GM18861 (cell line): ENCODE results near the gene ABCA7.

Experiments
- ATAC-seq: cut with Tn5 transposase; IDR thresholded peaks from one replicate; pipeline ENCODE4 v1.9.1; 2021; ENCODE audit not compliant: unreplicated experiment

Gene ABCA7, protein sequence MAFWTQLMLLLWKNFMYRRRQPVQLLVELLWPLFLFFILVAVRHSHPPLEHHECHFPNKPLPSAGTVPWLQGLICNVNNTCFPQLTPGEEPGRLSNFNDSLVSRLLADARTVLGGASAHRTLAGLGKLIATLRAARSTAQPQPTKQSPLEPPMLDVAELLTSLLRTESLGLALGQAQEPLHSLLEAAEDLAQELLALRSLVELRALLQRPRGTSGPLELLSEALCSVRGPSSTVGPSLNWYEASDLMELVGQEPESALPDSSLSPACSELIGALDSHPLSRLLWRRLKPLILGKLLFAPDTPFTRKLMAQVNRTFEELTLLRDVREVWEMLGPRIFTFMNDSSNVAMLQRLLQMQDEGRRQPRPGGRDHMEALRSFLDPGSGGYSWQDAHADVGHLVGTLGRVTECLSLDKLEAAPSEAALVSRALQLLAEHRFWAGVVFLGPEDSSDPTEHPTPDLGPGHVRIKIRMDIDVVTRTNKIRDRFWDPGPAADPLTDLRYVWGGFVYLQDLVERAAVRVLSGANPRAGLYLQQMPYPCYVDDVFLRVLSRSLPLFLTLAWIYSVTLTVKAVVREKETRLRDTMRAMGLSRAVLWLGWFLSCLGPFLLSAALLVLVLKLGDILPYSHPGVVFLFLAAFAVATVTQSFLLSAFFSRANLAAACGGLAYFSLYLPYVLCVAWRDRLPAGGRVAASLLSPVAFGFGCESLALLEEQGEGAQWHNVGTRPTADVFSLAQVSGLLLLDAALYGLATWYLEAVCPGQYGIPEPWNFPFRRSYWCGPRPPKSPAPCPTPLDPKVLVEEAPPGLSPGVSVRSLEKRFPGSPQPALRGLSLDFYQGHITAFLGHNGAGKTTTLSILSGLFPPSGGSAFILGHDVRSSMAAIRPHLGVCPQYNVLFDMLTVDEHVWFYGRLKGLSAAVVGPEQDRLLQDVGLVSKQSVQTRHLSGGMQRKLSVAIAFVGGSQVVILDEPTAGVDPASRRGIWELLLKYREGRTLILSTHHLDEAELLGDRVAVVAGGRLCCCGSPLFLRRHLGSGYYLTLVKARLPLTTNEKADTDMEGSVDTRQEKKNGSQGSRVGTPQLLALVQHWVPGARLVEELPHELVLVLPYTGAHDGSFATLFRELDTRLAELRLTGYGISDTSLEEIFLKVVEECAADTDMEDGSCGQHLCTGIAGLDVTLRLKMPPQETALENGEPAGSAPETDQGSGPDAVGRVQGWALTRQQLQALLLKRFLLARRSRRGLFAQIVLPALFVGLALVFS (N-terminal part only)

DNA sequence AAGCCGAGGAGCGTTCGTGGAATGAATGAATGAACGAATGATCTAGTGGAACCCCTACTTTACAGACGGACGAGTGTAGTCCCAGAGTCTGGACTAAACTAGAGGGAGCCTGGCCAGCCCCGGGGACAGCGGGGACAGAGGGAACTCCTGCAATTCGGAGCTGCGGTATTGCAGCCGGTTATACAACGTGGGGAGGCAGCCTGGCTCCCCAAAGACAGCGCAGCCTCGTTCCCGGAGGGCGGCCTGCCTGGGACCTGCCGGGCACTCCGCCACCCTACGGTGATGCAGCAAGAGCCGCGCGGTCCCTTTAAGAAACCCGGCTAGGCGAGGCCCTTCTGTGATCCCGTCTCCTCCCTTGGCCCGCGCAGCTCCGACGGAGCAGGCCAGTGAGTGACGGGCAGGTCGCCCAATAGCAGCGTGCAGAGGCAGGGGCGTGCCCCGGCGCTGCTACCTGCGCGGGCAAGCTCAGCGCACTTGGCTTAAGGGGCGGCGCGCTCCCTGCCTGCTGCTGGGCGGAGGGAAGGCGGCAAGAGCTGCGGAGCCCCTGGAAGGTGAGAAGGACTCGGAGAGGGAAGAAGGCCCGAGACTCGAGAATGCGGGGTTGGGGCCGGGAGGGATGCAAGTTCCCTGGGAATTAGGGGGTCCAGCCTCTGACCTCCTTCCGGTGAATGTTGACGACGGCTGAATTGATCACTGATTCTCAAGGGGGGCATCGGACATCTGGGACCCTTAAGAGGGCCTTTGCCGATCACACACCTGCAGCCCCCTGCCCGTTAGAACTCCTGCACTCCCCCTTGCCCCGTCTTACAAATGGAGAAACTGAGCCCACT, at the start of gene ABCA7:
Gene ABCA7 (plus strand): TSS at position 462 of the 830 bp plus-strand sequence. CDS start 1,255 bp downstream, outside the sequence.
- peak; percentile 69 for ATAC-seq

DNA sequence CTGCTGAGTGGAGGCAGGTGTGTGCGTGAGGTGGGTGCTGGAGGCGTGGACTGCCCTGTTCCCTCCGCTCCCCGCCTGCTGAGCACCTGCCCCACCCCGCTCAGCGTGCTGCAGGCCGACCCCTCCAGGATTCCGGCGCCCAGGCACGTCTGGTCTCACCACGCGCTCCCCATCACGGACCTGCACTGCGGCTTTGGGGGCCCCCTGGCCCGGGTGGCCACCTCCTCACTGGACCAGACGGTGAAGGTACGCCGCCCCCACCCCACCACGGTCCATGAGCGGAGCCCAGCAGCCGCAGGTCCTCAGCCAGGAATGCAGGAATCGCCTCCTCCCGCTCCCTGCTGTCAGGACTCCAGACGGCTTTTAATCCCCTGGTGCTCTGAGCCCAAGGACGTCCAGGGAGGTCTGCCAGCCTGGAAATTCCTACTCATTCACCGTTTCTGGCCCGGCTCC, 49.8 kb upstream of the ABCA7 start:
- no peak for ATAC-seq

DNA sequence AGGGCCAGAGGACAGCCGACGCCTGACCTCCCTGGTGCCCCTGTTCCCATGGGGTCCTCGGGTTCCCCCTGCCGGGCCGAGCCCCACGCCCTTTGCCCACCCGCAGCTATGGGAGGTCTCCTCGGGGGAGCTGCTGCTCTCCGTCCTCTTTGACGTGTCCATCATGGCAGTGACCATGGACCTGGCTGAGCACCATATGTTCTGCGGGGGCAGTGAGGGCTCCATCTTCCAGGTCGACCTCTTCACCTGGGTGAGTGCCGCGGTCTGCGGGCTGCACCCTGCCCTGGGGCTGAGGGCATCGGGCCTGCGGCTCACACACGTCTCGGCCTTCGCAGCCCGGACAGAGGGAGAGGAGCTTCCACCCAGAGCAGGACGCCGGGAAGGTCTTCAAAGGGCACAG, 49.2 kb upstream of the ABCA7 start:
- ATAC-seq, result no peak

DNA sequence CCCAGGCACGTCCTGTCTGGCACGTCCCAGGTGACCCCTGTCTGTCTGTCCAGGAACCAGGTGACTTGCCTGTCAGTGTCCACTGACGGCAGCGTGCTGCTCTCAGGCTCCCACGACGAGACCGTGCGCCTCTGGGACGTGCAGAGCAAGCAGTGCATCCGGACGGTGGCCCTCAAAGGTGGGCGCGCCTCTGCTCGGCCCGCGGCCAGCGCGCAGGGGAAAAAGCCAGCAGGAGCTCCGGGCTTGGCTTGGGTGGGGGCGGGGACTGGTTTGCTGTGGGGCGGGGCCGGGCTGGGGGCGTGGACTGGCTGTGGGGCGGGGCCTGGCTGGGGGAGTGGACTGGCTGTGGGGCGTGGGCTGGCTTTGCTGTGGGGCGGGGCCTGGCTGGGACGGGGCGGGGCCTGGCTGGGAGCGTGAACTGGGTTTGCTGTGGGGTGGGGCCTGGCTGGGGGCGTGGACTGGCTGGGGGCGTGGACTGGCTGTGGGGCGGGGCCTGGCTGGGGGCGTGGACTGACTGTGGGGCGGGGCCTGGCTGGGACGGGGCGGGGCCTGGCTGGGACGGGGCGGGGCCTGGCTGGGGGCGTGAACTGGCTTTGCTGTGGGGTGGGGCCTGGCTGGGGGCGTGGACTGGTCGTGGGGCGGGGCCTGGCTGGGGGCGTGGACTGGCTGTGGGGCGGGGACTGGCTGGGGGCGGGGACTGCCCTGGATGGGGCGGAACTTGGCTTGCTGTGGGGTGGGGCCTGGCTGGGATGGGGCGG, 48.6 kb upstream of the ABCA7 start:
- no peak for ATAC-seq

DNA sequence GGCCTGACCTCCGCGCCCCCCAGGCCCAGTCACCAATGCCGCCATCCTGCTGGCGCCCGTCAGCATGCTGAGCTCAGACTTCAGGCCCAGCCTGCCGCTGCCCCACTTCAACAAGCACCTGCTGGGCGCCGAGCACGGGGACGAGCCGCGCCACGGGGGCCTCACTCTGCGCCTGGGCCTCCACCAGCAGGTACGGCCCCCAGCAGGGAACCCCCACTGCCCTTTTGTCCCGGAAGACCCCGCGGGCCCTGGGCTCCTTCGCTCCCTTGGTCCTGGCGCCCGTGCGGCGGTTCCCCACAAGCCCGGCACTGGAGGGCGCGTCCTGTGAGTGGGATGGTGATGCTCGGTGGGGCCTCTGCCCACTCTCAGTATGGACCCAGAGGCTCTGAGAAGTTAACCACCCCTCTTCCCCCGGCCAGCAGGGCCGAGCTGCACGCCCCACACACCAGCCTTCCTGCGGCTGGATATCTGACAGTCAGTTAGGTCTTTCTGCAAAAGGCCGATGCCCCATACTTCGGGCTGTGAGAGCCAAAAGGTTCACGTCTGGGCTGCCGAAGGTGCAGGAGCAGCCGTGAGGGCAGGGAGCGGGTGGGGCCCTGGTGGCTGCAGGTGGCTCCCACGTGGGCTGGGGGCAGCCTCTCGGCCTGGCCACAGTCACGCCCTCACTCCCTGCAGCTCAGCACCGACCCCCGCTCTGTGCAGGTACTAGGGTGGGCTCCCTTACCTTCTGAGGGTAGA, 47.8 kb upstream of the ABCA7 start:
- no peak for ATAC-seq

DNA sequence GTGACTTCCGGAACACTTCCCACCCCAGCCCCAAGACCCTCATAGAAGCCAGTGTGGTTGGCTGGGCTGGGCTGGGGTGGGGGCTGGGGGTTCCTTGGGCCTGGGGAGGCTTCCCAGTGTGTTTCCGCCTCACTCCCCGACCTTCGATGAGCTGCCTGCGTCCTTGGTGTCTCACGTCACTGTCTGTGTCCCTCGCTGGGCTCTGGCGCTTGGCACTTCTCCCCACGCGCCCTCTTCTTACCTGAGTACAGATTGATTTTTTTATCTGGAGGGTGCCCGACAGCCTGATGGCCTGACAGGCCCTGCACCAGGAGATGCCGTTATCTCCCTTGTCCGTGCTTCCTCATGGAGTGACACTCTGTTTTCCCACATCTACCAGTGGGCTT, 47.2 kb upstream of the ABCA7 start:
- ATAC-seq, result no peak

DNA sequence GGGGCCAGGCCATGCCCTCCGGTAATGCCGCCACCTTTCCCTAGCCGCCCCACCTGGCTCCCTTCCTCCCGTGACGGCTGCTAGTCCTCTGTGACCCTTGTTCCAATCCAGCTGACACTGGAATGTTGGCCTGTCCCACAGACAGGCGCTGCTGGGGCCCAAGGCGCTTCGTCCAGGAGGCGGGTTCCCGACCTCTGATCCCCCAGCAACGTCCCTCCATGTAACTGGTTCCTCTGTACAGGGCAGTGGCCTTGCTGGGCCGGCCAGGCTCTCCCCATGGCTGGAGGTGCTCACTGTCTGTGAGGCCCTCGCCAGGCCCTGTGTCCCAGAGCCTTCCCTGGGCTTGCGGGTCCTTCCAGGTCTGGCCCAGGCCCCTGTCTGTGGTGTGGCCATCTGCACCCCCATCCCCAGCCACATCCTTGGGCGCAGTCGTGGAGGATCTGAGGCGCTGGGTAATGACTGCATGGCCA, 46.5 kb upstream of the ABCA7 start:
- ATAC-seq, result no peak

DNA sequence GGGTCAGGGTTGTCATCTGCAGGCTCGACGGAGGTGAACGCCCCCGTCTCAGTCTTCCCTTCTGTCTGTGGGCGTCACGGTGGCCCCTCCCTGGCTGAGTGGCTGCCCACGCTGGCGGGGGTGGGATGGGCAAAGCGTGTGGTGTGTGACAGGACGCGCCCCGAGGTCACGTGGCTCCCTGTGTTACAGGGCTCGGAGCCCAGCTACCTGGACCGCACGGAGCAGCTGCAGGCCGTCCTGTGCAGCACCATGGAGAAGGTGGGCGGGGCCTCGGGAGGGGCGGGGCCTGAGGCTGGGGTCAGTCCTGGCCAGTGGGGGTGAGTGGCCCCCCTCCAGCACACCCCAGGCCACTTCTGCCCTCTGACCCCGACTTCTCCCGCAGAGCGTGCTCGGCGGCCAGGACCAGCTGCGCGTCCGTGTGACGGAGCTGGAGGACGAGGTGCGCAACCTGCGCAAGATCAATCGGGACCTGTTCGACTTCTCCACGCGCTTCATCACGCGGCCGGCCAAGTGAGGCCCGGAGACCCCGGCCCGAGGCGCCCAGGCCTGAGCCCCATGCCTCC, 46.0 kb upstream of the ABCA7 start:
- ATAC-seq, result no peak

DNA sequence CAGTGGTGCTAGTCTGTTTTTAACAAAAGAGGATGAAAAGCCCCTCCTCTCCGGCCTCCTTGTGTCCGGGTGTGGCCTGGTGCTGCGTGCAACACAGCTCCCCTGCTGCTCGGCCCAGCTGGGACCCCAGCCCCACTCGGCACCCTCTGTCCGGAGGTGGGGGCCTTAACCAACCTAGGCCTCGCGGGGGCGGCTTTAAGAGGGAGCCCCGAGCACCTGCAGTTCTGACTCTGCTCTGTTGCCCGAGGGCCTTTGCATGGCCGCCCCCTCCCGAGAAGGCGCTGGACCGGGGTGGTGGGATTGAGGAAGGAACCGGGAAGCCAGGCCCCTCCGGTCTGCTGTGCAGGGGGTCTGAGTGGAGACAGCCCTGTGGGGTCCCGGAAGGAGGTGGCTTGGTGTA, 45.4 kb upstream of the ABCA7 start:
- ATAC-seq, result no peak

DNA sequence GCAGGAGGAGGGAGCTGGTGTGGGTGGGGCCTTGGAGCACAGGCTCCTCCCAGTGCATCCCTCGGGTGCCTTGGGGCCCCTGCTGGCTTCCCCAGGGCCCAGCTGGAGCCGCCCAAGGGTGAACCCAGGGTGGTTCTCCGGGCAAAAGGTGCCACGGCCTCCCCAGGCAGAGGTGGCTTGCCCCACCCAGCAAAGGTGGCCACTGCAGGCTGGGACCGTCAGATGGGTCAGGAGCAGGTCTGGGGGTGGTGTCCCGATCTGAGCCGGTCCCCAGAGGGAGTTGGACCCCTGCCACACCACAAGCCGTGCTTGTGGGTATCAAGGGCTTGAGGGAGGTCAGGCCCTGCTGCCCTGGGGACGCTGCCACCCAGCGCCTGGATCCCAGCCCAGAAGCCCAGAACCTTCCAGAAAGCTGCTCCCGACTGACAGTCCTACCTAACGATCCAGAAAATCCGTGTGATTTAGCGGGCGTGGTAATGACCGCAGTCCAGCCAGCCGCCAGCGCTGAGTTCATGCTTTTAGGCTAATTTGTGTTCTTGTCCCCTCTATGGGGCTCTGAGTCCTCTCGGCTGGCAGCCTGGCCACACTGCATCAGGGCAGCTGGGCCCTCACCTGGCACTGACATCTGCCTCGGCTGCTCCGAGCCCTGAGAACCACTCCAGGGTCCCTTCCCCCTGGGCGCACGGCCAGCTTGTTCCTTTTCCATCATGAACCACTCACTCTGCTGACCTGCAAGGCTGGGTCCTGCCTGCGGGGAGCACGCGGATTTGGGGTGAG, 44.7 kb upstream of the ABCA7 start:
- ATAC-seq, result no peak

DNA sequence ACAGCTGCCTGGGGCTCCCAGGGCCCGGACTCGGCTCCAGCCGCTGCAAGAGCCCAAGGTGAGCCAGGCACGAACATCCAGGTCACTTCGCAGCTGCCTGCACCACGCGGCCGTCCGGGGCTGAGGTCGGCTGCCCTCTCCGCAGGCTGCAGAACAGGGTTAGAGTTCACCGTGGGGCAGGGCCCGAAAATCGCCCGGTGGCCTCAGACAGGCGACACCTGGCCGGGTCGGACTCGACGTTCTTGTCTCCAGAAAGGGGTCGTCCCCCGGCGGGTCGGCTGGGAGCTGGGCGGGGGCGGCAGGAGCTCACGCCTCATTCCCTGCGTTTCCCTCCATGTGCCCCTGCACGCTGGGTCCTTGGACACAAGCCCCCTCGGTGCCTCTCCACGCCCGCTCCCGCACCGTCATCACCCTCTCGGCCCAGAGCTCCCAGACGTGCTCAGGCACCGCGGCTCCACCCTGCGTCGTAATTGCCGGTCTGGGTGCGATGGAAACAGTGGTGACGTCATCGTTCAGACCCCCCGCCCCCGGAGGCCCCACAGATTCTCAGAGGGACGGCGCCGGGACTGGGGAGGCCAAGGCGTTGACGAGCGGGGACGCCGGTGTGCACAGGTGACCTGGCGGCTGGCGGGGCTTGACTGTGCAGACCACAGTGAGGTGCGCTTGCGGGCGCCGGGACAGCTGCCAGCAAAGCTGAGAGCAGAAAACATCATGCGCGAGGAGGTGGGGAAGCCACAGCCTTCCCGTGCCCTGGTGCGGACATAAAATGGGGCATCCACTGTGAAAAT, 43.7 kb upstream of the ABCA7 start:
- ATAC-seq, result no peak

DNA sequence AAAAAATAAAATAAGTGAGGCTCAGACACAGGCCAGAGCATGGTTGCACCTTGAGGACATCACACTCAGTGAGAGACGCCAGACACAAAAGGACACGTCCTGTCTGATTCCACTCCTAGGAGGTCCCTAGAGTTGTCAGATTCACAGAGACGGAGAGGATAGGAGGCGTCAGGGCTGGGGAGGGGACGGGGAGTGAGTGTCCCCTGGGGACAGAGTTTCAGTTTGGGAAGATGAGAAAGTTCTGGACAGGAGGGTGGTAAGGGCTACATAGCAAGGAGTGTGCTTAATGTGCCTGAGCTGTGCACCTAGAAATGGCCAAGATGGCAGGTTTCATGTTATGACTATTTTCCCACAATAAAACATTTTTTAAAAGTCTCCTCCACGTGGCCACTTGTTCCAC, 41.8 kb upstream of the ABCA7 start:
- no peak for ATAC-seq

DNA sequence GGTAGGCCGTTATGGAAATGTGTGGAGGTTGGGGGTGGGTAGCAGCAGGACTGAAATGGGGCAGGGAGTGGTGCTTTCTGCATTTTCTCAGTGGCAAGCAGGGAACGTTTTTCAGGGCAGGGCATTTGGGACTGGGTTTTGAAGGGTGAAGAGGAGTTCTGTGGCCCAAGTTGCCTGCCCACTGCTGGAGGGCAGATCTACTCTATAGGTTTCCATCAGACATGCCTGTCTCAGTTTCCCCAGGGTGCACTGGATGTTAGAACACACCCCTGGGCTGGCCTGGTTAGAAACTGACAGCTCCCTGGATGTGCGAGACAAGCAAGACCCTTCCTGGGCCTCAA, 40.6 kb upstream of the ABCA7 start:
- ATAC-seq, result no peak

DNA sequence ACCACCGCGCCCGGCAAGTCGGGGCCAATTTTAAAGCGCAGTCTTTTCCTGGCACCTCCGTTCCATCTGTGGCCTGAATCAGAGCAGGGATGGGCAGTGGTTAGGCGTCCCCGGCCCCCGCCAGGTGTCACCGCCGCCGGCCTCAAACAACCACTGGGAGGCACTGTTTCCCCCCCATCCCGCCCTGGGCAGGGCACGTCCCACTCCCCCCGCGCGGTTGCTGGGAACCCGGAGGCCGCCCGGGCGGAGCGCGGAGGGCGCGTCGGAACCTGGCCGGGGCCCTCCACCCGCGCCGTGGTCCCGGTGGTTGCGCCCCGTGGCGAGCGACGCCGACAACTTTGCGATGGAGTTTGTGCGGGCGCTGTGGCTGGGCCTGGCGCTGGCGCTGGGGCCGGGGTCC, 39.8 kb upstream of the ABCA7 start, which contains the start of gene GRIN3B:
Gene GRIN3B (plus strand): TSS at position 325 of the 400 bp plus-strand sequence. CDS start 19 bp downstream, at position 344.
- no peak for ATAC-seq

DNA sequence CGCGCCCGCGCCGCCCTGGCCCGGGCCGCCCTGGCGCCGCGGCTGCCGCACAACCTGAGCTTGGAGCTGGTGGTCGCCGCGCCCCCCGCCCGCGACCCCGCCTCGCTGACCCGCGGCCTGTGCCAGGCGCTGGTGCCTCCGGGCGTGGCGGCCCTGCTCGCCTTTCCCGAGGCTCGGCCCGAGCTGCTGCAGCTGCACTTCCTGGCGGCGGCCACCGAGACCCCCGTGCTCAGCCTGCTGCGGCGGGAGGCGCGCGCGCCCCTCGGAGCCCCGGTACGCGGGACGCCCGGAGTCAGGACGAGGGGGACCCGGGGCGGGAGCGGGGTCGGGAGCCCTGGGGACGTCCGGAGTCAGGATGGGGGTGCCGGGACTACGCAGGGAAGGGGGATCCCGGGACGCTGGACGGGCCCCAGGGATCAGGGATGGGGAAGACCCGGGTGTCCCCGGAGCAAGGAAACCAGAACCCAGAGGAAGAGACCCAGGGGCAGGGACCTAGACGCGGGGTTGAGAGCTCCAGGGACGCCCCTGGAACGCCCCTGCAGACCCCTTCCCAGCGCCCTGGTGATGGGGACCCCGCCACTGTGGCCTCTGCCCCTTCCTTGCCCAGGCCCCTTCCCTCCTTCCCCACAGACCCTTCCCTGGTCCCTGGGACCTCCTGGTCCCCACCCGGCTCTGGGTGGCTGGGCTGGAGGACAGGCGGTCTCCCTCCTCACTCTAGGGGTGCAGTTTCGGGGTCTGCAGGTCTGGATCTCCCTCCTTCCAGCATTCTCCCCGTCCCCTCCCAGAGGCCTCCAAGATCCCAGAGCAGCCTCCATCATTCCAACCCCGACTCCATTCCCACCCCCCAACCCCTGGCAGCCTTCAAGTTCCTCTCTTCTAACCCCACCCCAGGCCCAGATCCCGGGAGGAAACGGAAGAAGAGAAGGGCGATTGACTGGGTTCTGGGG, 39.0 kb upstream of the ABCA7 start:
- ATAC-seq, result no peak
